Breast epithelium (tissue), 4 donors: Measurements from ENCODE around the gene CLCN1. TPM values are rescaled to one million over a fixed set of nuclear protein-coding genes. Genes with fewer than 3 reads are reported as not detected.

ENCODE experiments used
- DNase-seq, 2 donors: peaks; one replicate each; pipeline ENCODE4 v3.0.0-alpha.2; 2019; ENCODE audit warnings: low spot score in 2 of 2
- H3K27ac ChIP-seq, 2 donors: fragments of 200-600 bp; sonication (generic) in 1 of 2; one replicate each; pipeline ENCODE4 v1.5.1; 2016 to 2019; ENCODE audit warnings: mild to moderate bottlenecking in 1 of 2
- H3K27me3 ChIP-seq, 2 donors: fragments of 200-600 bp; sonication (generic) in 1 of 2; one replicate each; pipeline versions ENCODE4 v1.5.1 to v1.6.0; 2017 to 2019; ENCODE audit warnings: control low read depth in 1 of 2, mild to moderate bottlenecking in 1 of 2
- H3K36me3 ChIP-seq: fragments of 200-600 bp; one replicate; pipeline ENCODE4 v1.5.1; 2019
- H3K4me1 ChIP-seq, 2 donors: fragments of 200-600 bp; sonication (generic); one replicate each; pipeline ENCODE4 v1.5.1; 2016 to 2019; ENCODE audit warnings: control low read depth in 1 of 2
- H3K4me3 ChIP-seq, 3 donors: fragments of 200-600 bp; sonication (generic); 1 replicate in 2 of 3; 2 replicates in 1 of 3; pipeline ENCODE4 v1.5.1; 2016 to 2019; ENCODE audit warnings: mild to moderate bottlenecking in 3 of 3, moderate library complexity in 2 of 3
- H3K9me3 ChIP-seq, 2 donors: fragments of 200-600 bp; sonication (generic) in 1 of 2; one replicate each; pipeline ENCODE4 v1.5.1; 2016 to 2019; ENCODE audit warnings: control low read depth in 1 of 2
- CTCF ChIP-seq, 3 donors: fragments of 450-650 bp; IDR thresholded peaks; one replicate each; pipeline ENCODE4 v1.5.1; 2016 to 2017; ENCODE audit warnings: antibody characterized with exemption in 3 of 3, mild to moderate bottlenecking in 3 of 3, moderate library complexity in 3 of 3
- POLR2A ChIP-seq: fragments of 450-650 bp; IDR thresholded peaks from one replicate; pipeline ENCODE4 v1.6.1; 2016; ENCODE audit warnings: antibody characterized with exemption, mild to moderate bottlenecking, moderate library complexity
- POLR2AphosphoS5 ChIP-seq, 3 donors: sonication (generic); formaldehyde crosslinking; IDR thresholded peaks; one replicate each; pipeline ENCODE4 v1.6.1; 2017; ENCODE audit warnings: antibody characterized with exemption in 3 of 3
- intact Hi-C: fragments of 100-400 bp; cut with DNase I; formaldehyde crosslinking; loops from one replicate; pipeline ENCODE4 v1.15.1; 2023; ENCODE audit warnings: low total_unique reads
- total RNA-seq, 3 donors: library from RNA; depleted of rRNA; stranded (reverse); fragments of >200 nt; gene quantifications; one replicate each; pipeline ENCODE4 v1.1.0, GENCODE V29; 2016

CLCN1 gene
- total RNA-seq, 3 donors from 2014 or later: 0.29 TPM; not detected in 2

GRCh38 chr7:143395187-143396149, 79.6 kb downstream of the CLCN1 start:
- Histone ChIP-seq H3K9me3 (no peaks in the 10 kb centered on the region), H3K4me3 (no peak overlapping the region), H3K36me3 (no peaks in the 10 kb centered on the region), H3K27ac (no peak overlapping the region), H3K4me1 (peaks cover 17 to 19% of the 10 kb centered on the region in 2 donors), H3K27me3 (no peaks in the 10 kb centered on the region)
- DNase-seq: no peak
- TF ChIP-seq POLR2A (no peak), CTCF (IDR thresholded peaks at IDR 0.05) (no peak)
- intact Hi-C loops: no loop called here

DNA sequence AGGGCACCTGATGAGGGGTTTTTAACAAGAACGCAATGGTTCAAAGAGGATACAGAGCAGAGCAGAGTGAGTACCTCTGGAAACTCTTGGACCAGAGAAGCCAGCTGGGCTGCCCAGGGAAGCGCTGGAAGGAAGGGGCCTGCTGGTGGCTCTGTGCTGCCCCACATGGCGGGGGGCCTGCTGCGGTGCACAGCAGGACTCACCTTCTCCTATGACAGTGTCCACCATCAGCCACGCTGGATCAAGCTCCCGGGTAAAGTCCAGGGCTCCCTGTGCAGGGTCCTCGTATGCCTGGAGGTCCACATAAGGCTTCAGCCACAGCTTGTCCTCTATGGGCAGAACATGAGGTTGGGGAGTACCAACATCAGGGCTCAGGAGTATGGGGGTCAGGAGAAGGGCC, 80.3 kb downstream of the CLCN1 start:
- Histone ChIP-seq H3K27ac (no peak overlapping the region), H3K4me1 (peaks cover 12 to 13% of the 10 kb centered on the region in 2 donors), H3K9me3 (no peaks in the 10 kb centered on the region), H3K36me3 (no peaks in the 10 kb centered on the region), H3K27me3 (no peaks in the 10 kb centered on the region), H3K4me3 (no peak overlapping the region)
- no peak for TF ChIP-seq CTCF (IDR thresholded peaks at IDR 0.05)
- no peak for TF ChIP-seq POLR2AphosphoS5 (IDR thresholded peaks at IDR 0.05)
- TF ChIP-seq POLR2A: no peak
- no peak for DNase-seq
- intact Hi-C loops: no loop called here

GRCh38 chr7:143396625-143397556, 81.0 kb downstream of the CLCN1 start:
- intact Hi-C loops: no loop called here
- no peak overlapping the region for H3K4me3 ChIP-seq
- no peaks in the 10 kb centered on the region for H3K36me3 ChIP-seq
- no peak for DNase-seq
- H3K4me1 ChIP-seq: peaks cover 5 to 7% of the 10 kb centered on the region in 2 donors
- H3K9me3 ChIP-seq: no peaks in the 10 kb centered on the region
- no peaks in the 10 kb centered on the region for H3K27me3 ChIP-seq
- no peak overlapping the region for H3K27ac ChIP-seq
- TF ChIP-seq POLR2A (no peak), POLR2AphosphoS5 (IDR thresholded peaks at IDR 0.05) (no peak), CTCF (IDR thresholded peaks at IDR 0.05) (no peak)

- no peak overlapping the region for H3K4me3 ChIP-seq
- no peaks in the 10 kb centered on the region for H3K36me3 ChIP-seq
- H3K4me1 ChIP-seq: peaks cover 0 to under 1% of the 10 kb centered on the region in 2 donors
- intact Hi-C loops: no loop called here
- no peaks in the 10 kb centered on the region for H3K9me3 ChIP-seq
- H3K27ac ChIP-seq: no peak overlapping the region
- H3K27me3 ChIP-seq: no peaks in the 10 kb centered on the region
- no peak for DNase-seq
- TF ChIP-seq POLR2AphosphoS5 (IDR thresholded peaks at IDR 0.05) (no peak), CTCF (IDR thresholded peaks at IDR 0.05) (no peak), POLR2A (no peak)
Observed at GRCh38 chr7:143397710-143398530, 82.0 kb downstream of the CLCN1 start.
